ENCODE results near the gene ANKDD1A. TPM values are rescaled to one million over a fixed set of nuclear protein-coding genes. Genes with fewer than 3 reads are reported as not detected.

Gene ANKDD1A
- total and polyA plus RNA-seq, 3 donors from 2014 or later: 11.1 to 34.9 (median 31.8) TPM

DNA sequence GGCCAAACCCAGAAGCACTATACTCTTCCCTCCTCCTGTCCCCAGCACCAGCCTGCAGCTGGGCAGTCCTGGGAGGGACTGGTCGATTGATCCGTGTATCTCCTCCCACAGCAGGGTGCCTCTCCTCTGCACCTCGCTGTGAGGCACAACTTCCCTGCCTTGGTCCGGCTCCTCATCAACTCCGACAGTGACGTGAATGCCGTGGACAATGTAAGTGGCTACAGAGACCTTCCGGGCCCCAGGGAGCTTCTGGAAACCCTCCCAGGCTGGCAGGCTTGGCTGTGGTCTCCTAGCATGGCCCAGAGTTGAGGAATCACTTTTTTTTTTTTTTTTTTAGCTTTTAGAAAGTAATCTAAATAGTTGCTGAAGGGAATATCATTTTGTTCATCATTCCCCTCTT, 30.7 kb downstream of the ANKDD1A start:
- H3K27me3 ChIP-seq: no peaks in the 10 kb centered on the region
- no peak overlapping the region for H3K4me3 ChIP-seq
- TF ChIP-seq CTCF (IDR thresholded peaks at IDR 0.05) (no peak), POLR2A (IDR thresholded peaks at IDR 0.05) (no peak)
- no peaks in the 10 kb centered on the region for H3K9me3 ChIP-seq
- DNase-seq: no peak
- no peaks in the 10 kb centered on the region for H3K36me3 ChIP-seq (ENCODE audit: low read depth, missing control alignments)
- intact Hi-C loops (cut with DNase I; ENCODE audit: low total_unique reads): no loop called here
- WGBS, 2 donors: 91 to 100% methylated on average over 5 to 8 of the region's 8 CpGs
- peaks cover 7% of the 10 kb centered on the region for H3K4me1 ChIP-seq
- H3K27ac ChIP-seq: no peak overlapping the region

DNA sequence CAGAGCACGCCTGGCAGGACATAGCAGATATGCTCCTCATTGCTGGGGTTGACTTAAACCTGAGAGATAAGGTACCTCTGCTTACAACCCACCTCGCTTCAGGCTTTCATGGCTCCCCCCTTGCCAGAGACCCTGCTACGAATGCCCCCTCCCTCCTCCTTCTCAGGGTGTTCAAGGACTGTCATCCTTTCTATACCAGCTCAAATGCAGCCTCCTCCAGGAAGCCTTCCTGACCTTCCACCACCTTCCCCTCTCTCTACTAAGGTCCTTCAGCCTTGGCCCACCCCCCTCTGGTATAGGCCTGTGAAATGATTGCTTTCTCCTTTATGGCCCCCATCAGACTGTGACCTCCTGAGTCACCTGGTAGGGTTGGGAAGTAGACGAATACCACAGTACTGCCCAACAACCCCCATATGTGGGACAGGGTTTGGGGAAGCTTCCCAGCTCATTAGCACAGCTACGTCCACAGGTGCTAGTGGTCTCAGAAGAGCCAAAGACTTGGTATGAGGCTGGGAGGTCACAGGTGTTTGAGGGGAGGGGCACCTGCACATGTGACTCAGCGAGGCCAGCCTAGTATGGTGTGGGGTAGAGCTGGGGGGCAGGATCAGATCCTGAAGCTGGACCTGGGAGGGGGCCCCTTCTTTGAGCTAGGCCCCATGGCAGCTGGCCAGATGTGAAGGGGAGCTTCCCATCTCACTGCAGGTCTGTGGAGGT, 32.0 kb downstream of the ANKDD1A start:
- Histone ChIP-seq H3K36me3 (ENCODE audit: low read depth, missing control alignments) (no peaks in the 10 kb centered on the region), H3K27me3 (no peaks in the 10 kb centered on the region), H3K9me3 (no peaks in the 10 kb centered on the region), H3K4me3 (no peak overlapping the region), H3K4me1 (no peaks in the 10 kb centered on the region), H3K27ac (no peak overlapping the region)
- no peak for DNase-seq
- 97 to 98% methylated on average over 6 of the region's 6 CpGs for WGBS, 2 donors
- intact Hi-C loops (cut with DNase I; ENCODE audit: low total_unique reads): no loop called here
- TF ChIP-seq POLR2A (IDR thresholded peaks at IDR 0.05) (no peak), CTCF (IDR thresholded peaks at IDR 0.05) (no peak)

- intact Hi-C loops (cut with DNase I; ENCODE audit: low total_unique reads): no loop called here
- Histone ChIP-seq H3K4me1 (no peaks in the 10 kb centered on the region), H3K27me3 (no peaks in the 10 kb centered on the region), H3K9me3 (no peaks in the 10 kb centered on the region), H3K36me3 (ENCODE audit: low read depth, missing control alignments) (no peaks in the 10 kb centered on the region), H3K27ac (no peak overlapping the region), H3K4me3 (no peak overlapping the region)
- TF ChIP-seq POLR2A (IDR thresholded peaks at IDR 0.05) (no peak), CTCF (IDR thresholded peaks at IDR 0.05) (no peak)
- 71 to 73% methylated on average over 4 of the region's 4 CpGs for WGBS, 2 donors
- DNase-seq: no peak
Measured at GRCh38 chr15:64944961-64945360, 33.3 kb downstream of the ANKDD1A start.

- no peak for DNase-seq
- H3K27me3 ChIP-seq: no peaks in the 10 kb centered on the region
- H3K27ac ChIP-seq: no peak overlapping the region
- H3K4me1 ChIP-seq: no peaks in the 10 kb centered on the region
- intact Hi-C loops (cut with DNase I; ENCODE audit: low total_unique reads): no loop called here
- 84 to 86% methylated on average over 10 of the region's 10 CpGs for WGBS, 2 donors
- TF ChIP-seq CTCF (IDR thresholded peaks at IDR 0.05) (no peak), POLR2A (IDR thresholded peaks at IDR 0.05) (no peak)
- no peaks in the 10 kb centered on the region for H3K36me3 ChIP-seq (ENCODE audit: low read depth, missing control alignments)
- no peak overlapping the region for H3K4me3 ChIP-seq
- H3K9me3 ChIP-seq: no peaks in the 10 kb centered on the region
Measured at GRCh38 chr15:64947211-64947610, 35.5 kb downstream of the ANKDD1A start.

- no peak for DNase-seq
- no peaks in the 10 kb centered on the region for H3K9me3 ChIP-seq
- intact Hi-C loops (cut with DNase I; ENCODE audit: low total_unique reads): no loop called here
- H3K36me3 ChIP-seq (ENCODE audit: low read depth, missing control alignments): no peaks in the 10 kb centered on the region
- 76 to 79% methylated on average over 9 of the region's 9 CpGs for WGBS, 2 donors
- TF ChIP-seq POLR2A (IDR thresholded peaks at IDR 0.05) (no peak), CTCF (IDR thresholded peaks at IDR 0.05) (no peak)
- no peak overlapping the region for H3K4me3 ChIP-seq
- no peaks in the 10 kb centered on the region for H3K27me3 ChIP-seq
- no peak overlapping the region for H3K27ac ChIP-seq
- no peaks in the 10 kb centered on the region for H3K4me1 ChIP-seq
Measured at GRCh38 chr15:64948916-64949315, 37.2 kb downstream of the ANKDD1A start.

Measured in testis (tissue), 3 donors.